Fibroblast of skin of right quadriceps (primary cell): Measurements from ENCODE around the gene UCN.
"Not testable (repeated sequence)": the region's sequence is repeated elsewhere in the genome, so short reads cannot be mapped to it uniquely, and the experiment has no call there.

Experiments
- DNase-seq: peaks from one replicate; pipeline ENCODE4 v3.0.0-alpha.2; 2013

The UCN gene

DNA sequence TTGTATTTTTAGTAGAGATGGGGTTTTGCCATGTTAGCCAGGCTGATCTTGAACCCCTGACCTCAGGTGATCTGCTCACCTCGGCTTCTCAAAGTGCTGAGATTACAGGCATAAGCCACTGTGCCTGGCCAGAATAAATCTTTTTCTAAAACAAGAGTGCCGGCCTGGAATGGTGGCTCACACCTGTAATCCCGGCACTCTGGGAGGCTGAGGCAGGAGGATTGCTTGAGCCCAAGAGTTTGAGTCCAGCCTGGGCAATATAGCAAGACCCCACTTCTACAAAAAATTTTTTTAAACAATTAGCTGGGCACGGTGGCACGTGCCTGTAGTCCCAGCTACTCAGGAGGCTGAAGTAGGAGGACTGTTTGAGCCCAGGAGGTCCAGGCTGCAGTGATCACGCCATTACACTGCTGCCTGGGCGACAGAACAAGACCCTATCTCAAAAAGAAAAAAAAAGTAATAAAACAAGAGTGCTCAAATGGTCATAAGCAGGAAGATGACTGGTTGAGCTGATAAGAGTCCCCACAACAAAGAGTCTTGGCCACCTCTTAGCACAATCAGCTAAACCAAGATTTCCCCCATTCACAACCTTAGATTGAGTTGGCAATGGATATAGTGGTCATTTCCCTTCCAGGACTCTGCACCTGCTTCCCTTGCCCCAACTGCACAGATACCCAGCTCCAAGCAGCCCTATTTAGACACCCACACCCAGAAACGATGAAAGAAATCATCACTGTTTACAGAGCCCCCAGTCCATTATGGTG lies 5.8 kb upstream of the UCN start:
- DNase-seq = no peak

DNA sequence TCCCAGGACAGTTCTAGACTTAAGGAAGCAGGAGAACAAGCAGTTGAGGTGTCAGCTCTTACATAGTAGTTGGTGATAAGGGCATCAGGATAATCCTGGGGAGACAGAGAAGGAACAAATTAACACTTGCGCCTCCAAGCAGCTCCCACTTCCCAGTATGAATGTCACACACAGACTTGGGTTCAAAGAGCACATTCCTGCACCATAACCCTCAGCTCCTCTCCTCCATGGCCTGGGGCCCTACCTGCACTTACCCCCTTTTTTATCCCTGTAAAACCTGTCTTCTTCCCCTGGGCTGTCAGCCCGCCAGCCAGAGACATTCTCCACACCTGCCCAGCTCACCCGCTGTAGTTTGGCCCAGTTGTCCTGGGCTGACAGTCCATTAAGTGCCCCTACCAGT lies 3.9 kb upstream of the UCN start:
- no peak for DNase-seq

GRCh38 chr2:27309651-27310050 lies 1.4 kb upstream of the UCN start:
- no peak for DNase-seq

- DNase-seq = no peak
Measured at GRCh38 chr2:27307545-27308358, 493 bp downstream of the UCN start.

DNA sequence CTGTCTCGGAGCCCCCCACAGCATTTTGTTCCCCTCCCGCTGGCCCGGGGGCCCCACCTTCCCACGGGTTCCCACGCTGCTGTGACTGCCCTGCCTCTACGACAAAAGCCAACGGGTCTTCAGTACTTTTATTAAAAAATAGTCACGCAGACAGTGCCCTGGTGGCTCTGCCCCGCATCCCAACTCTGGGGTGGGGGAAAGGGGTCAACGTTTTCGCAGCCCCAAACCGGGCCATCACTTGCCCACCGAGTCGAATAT lies 1.0 kb downstream of the UCN start:
- DNase-seq = no peak

- no peak for DNase-seq
Measured at GRCh38 chr2:27306573-27307286, 1.5 kb downstream of the UCN start.

- no peak for DNase-seq
Measured at GRCh38 chr2:27306136-27306535, 2.1 kb downstream of the UCN start.

GRCh38 chr2:27305516-27305915 lies 2.7 kb downstream of the UCN start:
- DNase-seq = no peak

DNA sequence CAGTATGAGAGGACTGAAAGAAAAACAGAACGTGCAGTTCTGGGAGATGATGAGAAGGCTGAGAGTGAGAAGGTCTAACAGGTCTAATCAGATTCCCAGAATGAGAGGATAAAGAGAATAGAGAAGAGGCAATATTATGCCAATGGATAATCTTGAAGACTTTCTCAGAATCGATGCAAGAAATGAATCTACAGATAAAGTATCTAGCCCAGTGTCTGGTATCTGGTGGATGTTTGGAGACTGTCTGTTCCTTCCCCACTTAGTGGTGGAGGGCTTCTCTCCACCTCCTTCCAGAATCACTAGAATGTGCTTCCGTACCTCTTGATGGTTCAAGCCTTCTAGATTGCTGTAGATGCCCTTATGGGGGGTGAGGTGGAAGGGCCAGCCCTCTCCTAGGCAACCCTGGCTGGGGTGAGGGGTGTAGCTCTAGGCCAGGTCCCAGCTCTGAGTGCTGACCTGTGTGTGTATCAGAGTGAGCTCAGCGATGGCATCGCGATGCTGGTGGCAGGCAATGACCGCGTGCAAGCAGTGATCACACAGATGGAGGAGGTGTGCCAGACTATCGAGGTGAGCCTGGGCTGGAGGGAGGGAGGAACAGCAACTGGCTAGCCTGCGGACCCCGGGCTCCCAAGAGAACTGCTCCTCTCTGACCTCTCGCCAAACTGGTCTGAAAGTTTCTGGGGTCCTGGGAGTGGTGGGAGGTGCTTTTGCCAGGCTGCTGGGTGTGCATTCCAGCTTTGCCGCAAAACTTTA lies 3.6 kb downstream of the UCN start:
- DNase-seq = no peak

GRCh38 chr2:27303093-27304025 lies 4.9 kb downstream of the UCN start:
- peak; percentile 69 for DNase-seq

GRCh38 chr2:27300606-27301005 lies 7.6 kb downstream of the UCN start:
- not testable (repeated sequence) for DNase-seq

GRCh38 chr2:27298391-27299080 lies 9.7 kb downstream of the UCN start:
- no peak for DNase-seq

- DNase-seq = no peak
Measured at GRCh38 chr2:27297195-27297594, 11.1 kb downstream of the UCN start.

DNA sequence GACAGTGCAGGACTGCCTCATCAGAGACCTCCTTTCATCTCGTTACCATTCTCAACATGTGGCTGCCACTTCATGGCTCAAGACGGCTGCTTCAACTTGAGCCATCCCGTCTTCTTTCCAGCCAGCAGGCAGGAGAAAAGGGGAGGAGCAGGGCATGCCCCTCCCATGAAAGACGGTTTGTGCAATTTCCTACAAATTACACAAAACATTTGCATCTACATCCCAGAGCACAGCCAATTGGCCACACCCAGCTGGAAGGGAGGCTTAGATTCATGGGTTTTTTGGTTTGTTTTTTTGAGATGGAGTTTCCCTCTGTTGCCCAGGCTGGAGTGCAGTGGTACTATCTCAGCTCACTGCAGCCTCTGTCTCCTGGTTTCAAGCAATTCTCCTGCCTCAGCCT lies 11.8 kb downstream of the UCN start:
- no peak for DNase-seq

- DNase-seq = no peak
Measured at GRCh38 chr2:27294928-27295327, 13.3 kb downstream of the UCN start.

DNA sequence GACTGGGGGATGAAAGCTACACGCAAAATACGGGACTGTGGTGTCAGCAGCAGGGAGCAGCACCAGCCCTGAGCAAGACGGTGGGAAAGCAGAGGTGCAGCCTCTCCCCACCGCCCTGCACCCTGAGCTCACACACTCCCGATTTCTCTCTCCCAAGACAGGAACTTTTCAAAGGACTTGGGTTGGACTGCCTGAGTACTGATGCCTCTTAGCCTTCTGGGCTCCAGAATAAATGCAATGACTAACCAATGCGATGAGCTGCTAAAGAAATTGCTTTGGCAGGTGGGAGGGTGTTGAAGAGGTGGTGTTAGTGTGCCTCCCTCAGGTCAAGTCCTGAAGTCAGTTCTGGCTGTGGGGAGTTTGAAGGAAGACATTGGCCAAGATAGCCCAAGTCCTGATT lies 16.4 kb downstream of the UCN start:
- DNase-seq = no peak

GRCh38 chr2:27290549-27290948 lies 17.7 kb downstream of the UCN start:
- no peak for DNase-seq

- no peak for DNase-seq
Measured at GRCh38 chr2:27288610-27289009, 19.6 kb downstream of the UCN start.

DNA sequence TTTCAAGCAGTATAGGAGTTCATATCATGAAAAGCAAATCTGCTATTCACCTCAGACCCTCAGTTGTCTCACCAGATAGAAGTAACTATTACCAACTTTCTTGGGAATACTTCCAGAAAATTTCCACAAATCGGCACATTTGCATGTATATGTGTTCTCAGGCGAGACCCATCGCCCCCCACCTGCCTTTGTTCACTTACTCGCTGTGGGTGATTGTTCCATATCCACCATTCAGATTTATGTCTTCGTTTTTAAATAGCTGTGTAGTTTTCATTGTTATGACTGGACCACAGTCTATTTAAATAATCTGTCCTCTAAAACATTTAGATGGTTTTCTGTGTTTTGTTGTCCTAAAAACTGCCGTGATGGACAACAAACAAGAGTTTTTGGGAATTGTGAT lies 22.8 kb downstream of the UCN start:
- DNase-seq = no peak

GRCh38 chr2:27284996-27285395 lies 23.2 kb downstream of the UCN start:
- DNase-seq = no peak

DNA sequence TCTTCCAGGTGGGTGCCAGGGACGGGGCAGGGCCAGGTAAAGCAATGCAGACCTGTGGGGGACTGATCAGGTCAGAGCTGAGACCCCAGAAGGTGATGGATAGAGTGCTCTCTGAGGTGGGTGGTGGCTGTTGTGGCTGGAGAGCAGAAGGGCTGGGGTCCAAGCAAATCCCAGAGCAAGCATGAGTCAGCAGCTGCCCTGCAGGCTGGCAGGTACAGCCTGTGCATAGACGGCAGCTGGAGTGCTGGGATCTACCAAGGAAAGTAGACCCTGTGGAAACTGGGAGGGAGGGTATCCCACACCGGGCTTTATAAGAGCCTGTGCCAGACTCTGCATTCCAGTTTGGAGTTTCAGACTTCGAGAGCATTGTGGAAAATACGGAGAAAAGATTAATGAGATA lies 25.4 kb downstream of the UCN start:
- DNase-seq = no peak
